ENCODE measurements around the gene BFSP2. TPM values are rescaled to one million over a fixed set of nuclear protein-coding genes. Genes with fewer than 3 reads are reported as not detected.
A peak's percentile ranks its signal among the peaks of the same experiment; 100 is the strongest.

BFSP2 gene
- total and polyA plus RNA-seq, 2 donors (not counting 1 experiment from before 2014, with no cell fraction given), result 0.60 to 1.6 TPM

GRCh38 chr3:133477487-133477886 is 77.6 kb downstream of the BFSP2 start:
- Histone ChIP-seq H3K4me1 (ENCODE audit: control insufficient read depth in 2 of 2, insufficient read depth in 2 of 2, low read length in 2 of 2) (peaks cover 61 to 71% of the 10 kb centered on the region in 2 donors), H3K27me3 (replicated peaks in 1 of 4; ENCODE audit: control extremely low read depth in 1 of 4, control insufficient read depth in 3 of 4, insufficient read depth in 4 of 4, low read length in 3 of 4) (no peaks in the 10 kb centered on the region), H4K20me1 (ENCODE audit: control insufficient read depth, insufficient read depth, low read length, poor library complexity, severe bottlenecking) (no peaks in the 10 kb centered on the region), H3K36me3 (replicated peaks in 1 of 2; ENCODE audit: control extremely low read depth in 1 of 2, control insufficient read depth in 1 of 2, extremely low read depth in 1 of 2, insufficient read depth in 2 of 2, low read length in 1 of 2) (no peaks in the 10 kb centered on the region), H3K4me2 (replicated peaks; ENCODE audit: low read depth, low read length, poor library complexity, severe bottlenecking) (peak overlapping the region; percentile 57), H3K9ac (ENCODE audit: low read length) (no peak overlapping the region), H2AFZ (ENCODE audit: insufficient read depth, low read depth, low read length, poor library complexity, severe bottlenecking) (peak overlapping the region; percentile 45), H3K4me3 (ENCODE audit: control extremely low read depth in 1 of 5, extremely low read depth in 1 of 5, insufficient read depth in 1 of 5, low read depth in 2 of 5, low read length in 4 of 5) (no peak overlapping the region), H3K79me2 (ENCODE audit: control insufficient read depth, insufficient read depth, low read length) (no peaks in the 10 kb centered on the region), H3K27ac (ENCODE audit: low read length in 2 of 2) (peak overlapping the region; percentile 2 to 53), H3K9me3 (ENCODE audit: control extremely low read depth in 1 of 3, control insufficient read depth in 2 of 3, insufficient read depth in 1 of 3, low read length in 2 of 3) (no peaks in the 10 kb centered on the region)
- Mint-ChIP-seq H3K4me3 (peak overlapping the region; percentile 6), H3K4me1 (peaks cover 75% of the 10 kb centered on the region), H3K9me3 (ENCODE audit: insufficient read depth) (no peaks in the 10 kb centered on the region), H3K27me3 (no peaks in the 10 kb centered on the region), H3K27ac (peak overlapping the region; percentile 87)
- POLR2A ChIA-PET, result interaction anchor here (1.1 kb wide), 1 partner anchor 97 kb away, joined by 3 read pairs; no protein-coding TSS in a partner anchor
- DNase-seq (peak; percentile 53), ATAC-seq (ENCODE audit: low read depth) (peak; percentile 21)
- no peak for TF ChIP-seq EZH2 (IDR thresholded peaks at IDR 0.05; ENCODE audit: borderline replicate concordance, insufficient read depth, low read depth, low read length, poor library complexity, severe bottlenecking)
- no peak for TF ChIP-seq CTCF (IDR thresholded peaks at IDR 0.05)
- intact Hi-C loops (cut with micrococcal nuclease), result loop anchor here (5.0 kb wide), 1 partner anchor 145 kb away; no protein-coding TSS in a partner anchor
- CTCF ChIA-PET, result interaction anchor here (5.3 kb wide), 1 partner anchor 11 kb away, joined by 39 read pairs; no protein-coding TSS in a partner anchor

GRCh38 chr3:133478624-133479023 is 78.8 kb downstream of the BFSP2 start:
- no peaks in the 10 kb centered on the region for H3K79me2 ChIP-seq (ENCODE audit: control insufficient read depth, insufficient read depth, low read length)
- peaks cover 72% of the 10 kb centered on the region for H3K4me1 Mint-ChIP-seq
- TF ChIP-seq EZH2 (IDR thresholded peaks at IDR 0.05; ENCODE audit: borderline replicate concordance, insufficient read depth, low read depth, low read length, poor library complexity, severe bottlenecking), result no peak
- no peak for TF ChIP-seq CTCF (IDR thresholded peaks at IDR 0.05)
- H3K27ac Mint-ChIP-seq, result no peak overlapping the region
- intact Hi-C loops (cut with micrococcal nuclease), result loop anchor here (5.0 kb wide), 1 partner anchor 144 kb away; no protein-coding TSS in a partner anchor
- no peak overlapping the region for H3K4me3 ChIP-seq (ENCODE audit: control extremely low read depth in 1 of 5, extremely low read depth in 1 of 5, insufficient read depth in 1 of 5, low read depth in 2 of 5, low read length in 4 of 5)
- H3K9me3 Mint-ChIP-seq (ENCODE audit: insufficient read depth), result no peaks in the 10 kb centered on the region
- peaks cover 61 to 63% of the 10 kb centered on the region in 2 donors for H3K4me1 ChIP-seq (ENCODE audit: control insufficient read depth in 2 of 2, insufficient read depth in 2 of 2, low read length in 2 of 2)
- no peak overlapping the region for H3K4me3 Mint-ChIP-seq
- H3K27me3 Mint-ChIP-seq, result no peaks in the 10 kb centered on the region
- ChIA-PET CTCF (interaction anchor here (0.9 to 5.3 kb wide), 2 partner anchors 10 to 11 kb away, joined by 3 to 39 read pairs; no protein-coding TSS in a partner anchor), POLR2A (no interaction called here)
- no peak overlapping the region for H3K27ac ChIP-seq (ENCODE audit: low read length in 2 of 2)
- no CpG with 5 or more reads among the region's 1 CpG for WGBS (ENCODE audit: insufficient coverage)
- no peak overlapping the region for H3K9ac ChIP-seq (ENCODE audit: low read length)
- peak overlapping the region; percentile 2 for H2AFZ ChIP-seq (ENCODE audit: insufficient read depth, low read depth, low read length, poor library complexity, severe bottlenecking)
- ATAC-seq (ENCODE audit: low read depth) (no peak), DNase-seq (no peak)
- no peaks in the 10 kb centered on the region for H3K27me3 ChIP-seq (replicated peaks in 1 of 4; ENCODE audit: control extremely low read depth in 1 of 4, control insufficient read depth in 3 of 4, insufficient read depth in 4 of 4, low read length in 3 of 4)
- H3K4me2 ChIP-seq (replicated peaks; ENCODE audit: low read depth, low read length, poor library complexity, severe bottlenecking), result no peak overlapping the region
- H3K9me3 ChIP-seq (ENCODE audit: control extremely low read depth in 1 of 3, control insufficient read depth in 2 of 3, insufficient read depth in 1 of 3, low read length in 2 of 3), result peaks cover 0 to 5% (median 0%) of the 10 kb centered on the region in 3 donors
- H4K20me1 ChIP-seq (ENCODE audit: control insufficient read depth, insufficient read depth, low read length, poor library complexity, severe bottlenecking), result no peaks in the 10 kb centered on the region
- H3K36me3 ChIP-seq (replicated peaks in 1 of 2; ENCODE audit: control extremely low read depth in 1 of 2, control insufficient read depth in 1 of 2, extremely low read depth in 1 of 2, insufficient read depth in 2 of 2, low read length in 1 of 2), result no peaks in the 10 kb centered on the region
